Thymus (tissue), 11 donors: ENCODE results near the gene SRD5A2. TPM values are rescaled to one million over a fixed set of nuclear protein-coding genes. Genes with fewer than 3 reads are reported as not detected.

ENCODE experiments used
- DNase-seq, 9 donors: peaks; one replicate each; pipeline ENCODE4 v3.0.0-alpha.2; 2013; ENCODE audit warnings: low spot score in 9 of 9, low read depth in 6 of 9, missing footprints in 1 of 9
- H3K27ac ChIP-seq, 2 donors: one replicate each; pipeline ENCODE4 v1.5.1; 2013; ENCODE audit warnings: control low read depth in 1 of 2, low read depth in 1 of 2, low read length in 1 of 2, mild to moderate bottlenecking in 1 of 2, moderate library complexity in 1 of 2
- H3K27me3 ChIP-seq, 2 donors: one replicate each; pipeline ENCODE4 v1.5.1; 2013; ENCODE audit warnings: low read length in 1 of 2; ENCODE audit not compliant: control insufficient read depth in 2 of 2, insufficient read depth in 1 of 2
- H3K36me3 ChIP-seq, 2 donors: one replicate each; pipeline ENCODE4 v1.5.1; 2013; ENCODE audit warnings: low read length in 1 of 2, mild to moderate bottlenecking in 1 of 2, moderate library complexity in 1 of 2; ENCODE audit not compliant: control insufficient read depth in 2 of 2, insufficient read depth in 2 of 2
- H3K4me1 ChIP-seq, 2 donors: one replicate each; pipeline ENCODE4 v1.5.1; 2013; ENCODE audit warnings: low read length in 2 of 2; ENCODE audit not compliant: control insufficient read depth in 2 of 2, insufficient read depth in 2 of 2
- H3K4me3 ChIP-seq, 2 donors: one replicate each; pipeline ENCODE4 v1.5.1; 2013; ENCODE audit warnings: low read length in 2 of 2, control low read depth in 1 of 2, mild to moderate bottlenecking in 1 of 2
- H3K9me3 ChIP-seq, 2 donors: one replicate each; pipeline ENCODE4 v1.5.1; 2013; ENCODE audit warnings: low read length in 1 of 2, mild to moderate bottlenecking in 1 of 2; ENCODE audit not compliant: control insufficient read depth in 2 of 2, insufficient read depth in 1 of 2
- whole genome bisulfite sequencing: extraction: QIAGEN DNeasy Blood & Tissue Kit; methylation state at CpG from one replicate; pipeline ENCODE4 v1.1.7; 2013; 5-methylcytosine and 5-hydroxymethylcytosine counted together
- polyA plus RNA-seq: library from polyadenylated mRNA; stranded (reverse); fragments of 200-250 nt; gene quantifications from one replicate; pipeline ENCODE4 v1.2.3, GENCODE V29; 2013
- total RNA-seq: library from RNA; stranded (reverse); fragments of 120-200 nt; gene quantifications from one replicate; pipeline ENCODE4 v1.2.4, GENCODE V29; 2013
- donor health status: healthy.

Gene SRD5A2
- total and polyA plus RNA-seq, 2 donors: 0.07 to 0.28 TPM

DNA sequence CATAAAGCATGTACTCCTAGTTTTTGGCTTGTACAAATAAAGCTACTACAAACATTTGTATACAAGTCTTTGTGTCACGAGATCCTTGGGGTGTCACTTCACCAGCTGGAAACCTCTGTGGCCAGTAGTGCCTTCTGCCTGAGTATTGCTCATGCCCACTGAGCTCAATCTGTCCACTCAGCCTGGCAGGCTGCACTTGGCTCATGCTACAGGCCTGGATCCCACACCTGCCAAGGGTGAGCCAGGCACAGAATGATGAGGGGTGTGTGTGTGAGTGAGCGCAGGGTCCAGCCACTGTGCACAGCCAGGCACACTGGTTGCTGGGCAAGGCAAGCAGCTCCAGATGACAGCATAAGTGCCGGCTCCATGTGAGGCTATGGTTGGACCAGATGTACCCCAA lies 13.1 kb downstream of the SRD5A2 start:
- 93% methylated on average over 3 of the region's 3 CpGs for whole genome bisulfite sequencing
- no peak overlapping the region for H3K27ac ChIP-seq
- no peaks in the 10 kb centered on the region for H3K36me3 ChIP-seq
- DNase-seq: no peak
- H3K4me3 ChIP-seq: no peak overlapping the region
- H3K27me3 ChIP-seq: no peaks in the 10 kb centered on the region
- H3K4me1 ChIP-seq: no peaks in the 10 kb centered on the region
- H3K9me3 ChIP-seq: peaks cover 0 to 7% of the 10 kb centered on the region in 2 donors

DNA sequence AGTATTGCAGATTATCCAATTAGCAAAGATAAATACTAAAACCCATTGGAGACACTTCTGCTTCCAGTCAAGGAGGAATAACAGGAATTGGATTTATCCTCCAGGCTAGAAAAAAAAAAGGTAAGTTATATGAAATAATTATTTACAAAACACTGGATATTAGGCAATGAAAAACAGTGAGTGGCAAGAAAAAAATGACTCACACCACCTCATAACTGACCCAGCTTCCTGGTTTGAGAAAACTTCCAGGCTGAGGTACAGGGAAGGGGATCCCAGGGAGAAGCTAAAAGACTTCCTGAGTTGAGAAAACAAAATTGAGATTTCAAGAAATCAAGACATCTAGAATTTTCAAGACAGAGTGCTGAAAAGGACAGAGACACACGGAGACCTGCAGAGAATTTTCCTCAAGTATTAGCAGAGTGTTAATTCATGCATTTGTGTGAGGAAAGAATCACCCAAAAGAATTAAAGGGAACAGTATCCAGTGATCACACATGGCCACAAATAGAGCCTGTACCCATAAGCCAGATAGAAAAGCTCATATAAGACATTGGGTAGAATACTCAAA lies 17.4 kb downstream of the SRD5A2 start:
- WGBS: 46% methylated on average over 1 of the region's 1 CpG
- DNase-seq: no peak

DNA sequence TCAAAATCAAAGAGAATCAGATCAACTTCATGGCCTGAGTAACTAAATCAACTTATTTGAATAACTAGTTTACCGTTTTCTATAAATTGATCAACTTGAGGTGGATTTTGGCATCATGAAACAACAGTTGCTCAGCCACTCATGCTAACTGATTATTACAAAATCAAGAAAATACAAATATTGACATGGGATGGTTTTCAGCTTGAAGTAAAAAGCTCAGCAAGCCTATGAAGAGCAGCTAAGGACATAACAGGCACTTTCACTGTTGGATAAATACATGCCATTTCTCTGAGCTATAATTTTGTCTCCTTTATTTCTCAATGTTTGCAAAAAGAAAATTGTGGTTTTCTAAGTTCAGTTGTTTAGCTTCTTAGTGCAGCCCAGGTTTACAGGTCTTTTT lies 18.9 kb downstream of the SRD5A2 start:
- WGBS: 81% methylated on average over 1 of the region's 1 CpG
- no peak overlapping the region for H3K4me3 ChIP-seq
- DNase-seq: no peak
- H3K27me3 ChIP-seq: no peaks in the 10 kb centered on the region
- no peaks in the 10 kb centered on the region for H3K4me1 ChIP-seq
- no peak overlapping the region for H3K27ac ChIP-seq
- no peaks in the 10 kb centered on the region for H3K9me3 ChIP-seq
- H3K36me3 ChIP-seq: no peaks in the 10 kb centered on the region

More for the DNA sequence above, 17.4 kb downstream of the SRD5A2 start:
- Histone ChIP-seq H3K36me3 (no peaks in the 10 kb centered on the region), H3K27ac (no peak overlapping the region), H3K4me3 (no peak overlapping the region), H3K4me1 (no peaks in the 10 kb centered on the region), H3K9me3 (no peaks in the 10 kb centered on the region), H3K27me3 (no peaks in the 10 kb centered on the region)

DNA sequence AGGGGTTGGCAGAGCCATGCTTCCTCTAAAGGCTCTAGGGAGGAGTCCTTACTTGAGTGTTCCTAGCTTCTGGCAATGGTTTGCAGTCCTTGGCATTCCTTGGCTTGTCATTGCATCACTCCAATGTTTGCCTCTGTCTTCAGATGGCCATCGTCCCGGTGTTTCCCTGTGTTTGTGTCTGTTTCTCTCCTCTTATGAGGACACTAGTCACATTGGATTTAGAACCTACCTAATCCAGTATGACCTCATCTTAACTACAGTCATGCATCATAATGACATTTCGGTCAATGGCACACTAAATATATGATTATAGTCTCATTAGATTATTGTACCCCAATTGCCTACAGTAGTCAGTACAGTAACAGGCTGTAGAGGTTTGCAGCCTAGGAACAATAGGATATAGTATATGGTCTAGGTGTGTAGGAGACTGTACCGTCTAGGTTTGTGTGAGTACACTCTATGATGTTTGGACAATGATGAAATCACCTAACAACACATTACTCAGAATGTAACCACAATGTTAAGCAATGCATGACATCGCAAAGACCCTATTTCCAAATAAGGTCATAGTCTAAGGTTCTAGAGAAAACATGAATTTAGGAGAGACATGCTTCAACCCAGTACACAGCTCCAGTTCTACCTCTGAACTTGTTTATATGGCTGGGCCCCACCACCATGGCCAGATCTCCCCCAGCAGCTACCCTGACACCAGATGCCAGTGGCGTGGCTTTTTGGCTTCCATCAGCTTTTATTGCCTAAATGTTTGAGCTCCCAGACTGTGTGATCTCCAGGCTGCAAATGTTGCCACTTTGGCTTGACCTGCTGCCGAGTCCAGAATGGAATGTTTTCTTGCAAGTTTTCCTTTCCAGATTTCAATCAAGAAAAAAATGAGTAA lies 22.1 kb downstream of the SRD5A2 start:
- H3K27ac ChIP-seq: no peak overlapping the region
- H3K4me3 ChIP-seq: no peak overlapping the region
- H3K27me3 ChIP-seq: no peaks in the 10 kb centered on the region
- 92% methylated on average over 7 of the region's 7 CpGs for WGBS
- DNase-seq: no peak
- H3K9me3 ChIP-seq: no peaks in the 10 kb centered on the region
- H3K4me1 ChIP-seq: no peaks in the 10 kb centered on the region
- H3K36me3 ChIP-seq: no peaks in the 10 kb centered on the region

DNA sequence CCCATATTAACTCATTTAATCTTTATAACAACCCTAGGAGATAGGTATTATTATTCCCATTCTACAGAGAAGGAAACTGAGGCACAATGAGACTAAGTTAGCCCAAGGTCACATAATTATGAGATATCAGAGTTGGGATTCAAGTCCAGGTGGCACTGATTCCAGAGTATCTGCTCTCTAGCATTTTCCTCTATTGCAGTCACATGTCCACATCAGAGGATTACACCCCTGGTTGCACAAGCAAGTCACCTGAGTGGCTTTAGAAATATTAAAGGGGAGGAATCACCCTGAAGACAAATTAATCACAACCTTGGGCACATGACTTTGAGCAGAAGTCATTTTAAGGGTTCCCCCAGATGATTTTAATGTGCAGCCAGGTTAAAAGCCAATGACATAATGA lies 23.8 kb downstream of the SRD5A2 start:
- DNase-seq: no peak
- H3K9me3 ChIP-seq: no peaks in the 10 kb centered on the region
- no peak overlapping the region for H3K27ac ChIP-seq
- H3K36me3 ChIP-seq: no peaks in the 10 kb centered on the region
- H3K4me3 ChIP-seq: no peak overlapping the region
- H3K4me1 ChIP-seq: no peaks in the 10 kb centered on the region
- no peaks in the 10 kb centered on the region for H3K27me3 ChIP-seq

DNA sequence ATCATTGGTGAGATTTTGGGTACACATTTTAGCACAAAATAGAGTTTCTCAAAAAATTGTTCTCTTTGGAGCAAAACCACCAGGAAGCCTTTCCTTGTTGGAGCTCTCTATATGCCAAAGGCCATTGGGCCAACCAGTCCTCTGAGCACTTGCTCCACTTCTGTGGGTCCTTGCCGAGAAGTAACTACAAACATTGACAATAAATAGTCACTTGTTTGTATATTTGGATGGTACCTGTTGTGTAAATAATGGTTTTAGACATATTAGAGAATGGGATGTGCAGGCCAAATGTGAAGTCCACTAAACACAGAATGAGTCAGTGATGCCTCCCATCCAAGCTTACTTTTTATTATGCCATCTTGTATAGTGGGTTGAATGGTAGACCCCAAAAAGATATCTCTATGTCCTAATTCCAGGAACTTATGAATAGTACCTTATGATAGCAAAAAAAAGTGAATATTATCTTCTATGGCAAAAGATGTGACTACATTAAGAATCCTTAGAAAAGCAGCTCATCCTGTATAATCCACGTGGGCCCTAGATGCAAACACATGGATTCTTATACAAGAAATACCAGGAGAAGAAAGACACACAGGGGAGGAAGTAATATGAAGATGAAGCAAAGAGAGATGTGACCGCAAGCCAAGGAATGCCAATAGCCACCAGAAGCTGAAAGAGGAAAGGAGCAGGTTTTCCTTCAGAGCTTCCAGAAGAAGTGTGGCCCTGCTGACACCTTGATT lies 24.6 kb downstream of the SRD5A2 start:
- Histone ChIP-seq H3K27me3 (no peaks in the 10 kb centered on the region), H3K27ac (no peak overlapping the region), H3K9me3 (no peaks in the 10 kb centered on the region), H3K4me3 (no peak overlapping the region), H3K36me3 (no peaks in the 10 kb centered on the region), H3K4me1 (no peaks in the 10 kb centered on the region)
- no peak for DNase-seq
- 80% methylated on average over 3 of the region's 3 CpGs for WGBS

DNA sequence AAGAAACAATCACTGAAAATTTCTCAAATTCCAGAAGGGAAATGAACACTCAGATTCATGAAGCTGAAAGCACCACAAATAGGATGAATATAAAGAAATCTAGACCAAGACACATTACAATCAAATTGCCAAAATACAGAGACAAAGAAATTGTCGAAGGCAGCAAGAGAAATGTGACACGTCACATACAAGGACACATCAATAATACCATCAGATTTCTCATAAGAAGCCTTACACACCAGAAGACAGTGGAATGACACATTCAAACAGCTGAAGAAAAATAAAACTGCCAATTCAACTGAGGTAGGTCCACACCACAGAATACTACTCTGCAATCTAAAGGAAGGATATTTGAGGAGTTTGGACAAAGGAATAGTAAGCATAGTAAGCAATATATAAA lies 27.4 kb downstream of the SRD5A2 start:
- no peak overlapping the region for H3K4me3 ChIP-seq
- no peak overlapping the region for H3K27ac ChIP-seq
- WGBS: 92% methylated on average over 2 of the region's 2 CpGs
- no peaks in the 10 kb centered on the region for H3K4me1 ChIP-seq
- H3K36me3 ChIP-seq: no peaks in the 10 kb centered on the region
- DNase-seq: no peak
- no peaks in the 10 kb centered on the region for H3K9me3 ChIP-seq
- H3K27me3 ChIP-seq: no peaks in the 10 kb centered on the region

DNA sequence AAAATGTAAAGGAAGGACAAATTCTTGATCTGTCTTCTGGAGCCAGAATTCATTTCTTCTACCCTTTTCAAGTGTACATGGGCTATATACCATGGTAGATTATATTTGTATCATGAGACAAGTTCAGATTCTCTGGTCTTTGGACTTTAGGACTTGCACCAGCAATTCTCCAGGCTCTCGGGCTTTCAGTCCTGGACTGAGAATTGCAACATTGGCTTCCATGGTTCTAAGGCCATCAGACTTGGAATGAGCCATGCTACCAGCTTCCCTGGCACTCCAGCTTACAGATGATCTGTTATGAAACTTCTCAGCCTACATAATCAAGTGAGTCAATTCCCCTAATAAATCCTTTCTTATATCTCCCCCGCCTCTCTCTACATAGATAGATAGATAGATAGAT lies 33.3 kb downstream of the SRD5A2 start:
- WGBS: 96% methylated on average over 2 of the region's 2 CpGs

DNA sequence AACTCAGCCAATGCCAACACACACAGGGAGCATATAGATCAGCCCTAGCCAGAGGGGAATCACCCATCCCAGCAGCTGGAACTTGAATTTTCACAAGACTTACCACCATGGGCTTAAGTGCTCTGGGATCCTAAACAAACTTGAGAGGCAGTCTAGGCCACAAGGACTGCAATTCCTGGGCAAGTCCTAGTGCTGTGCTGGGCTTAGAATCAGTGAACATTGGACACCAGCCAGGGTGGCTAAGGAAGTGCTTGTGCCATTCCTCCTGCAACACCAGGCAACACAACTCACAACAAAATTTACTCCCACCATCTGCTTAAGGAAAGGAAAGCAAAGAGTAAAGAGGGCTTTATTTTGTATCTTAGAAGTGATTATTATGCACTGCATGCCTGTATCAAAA lies 38.9 kb downstream of the SRD5A2 start:
- DNase-seq: no peak
- Histone ChIP-seq H3K27me3 (no peaks in the 10 kb centered on the region), H3K4me1 (no peaks in the 10 kb centered on the region), H3K36me3 (no peaks in the 10 kb centered on the region), H3K9me3 (no peaks in the 10 kb centered on the region), H3K4me3 (no peak overlapping the region), H3K27ac (no peak overlapping the region)

More for the DNA sequence above, 33.3 kb downstream of the SRD5A2 start:
- no peaks in the 10 kb centered on the region for H3K36me3 ChIP-seq
- no peaks in the 10 kb centered on the region for H3K27me3 ChIP-seq
- no peaks in the 10 kb centered on the region for H3K4me1 ChIP-seq
- DNase-seq: no peak
- H3K4me3 ChIP-seq: no peak overlapping the region
- no peaks in the 10 kb centered on the region for H3K9me3 ChIP-seq
- no peak overlapping the region for H3K27ac ChIP-seq
